SH-SY5Y (cell line): ENCODE results near the gene HSF4.

Experiments used
- GATA2 ChIP-seq: IDR thresholded peaks from 2 replicates; pipeline ENCODE4 v1.6.1; 2011; ENCODE audit warnings: mild to moderate bottlenecking, low read depth, low read length
- GATA3 ChIP-seq: IDR thresholded peaks from 2 replicates; pipeline ENCODE4 v1.6.1; 2011; ENCODE audit warnings: low read depth, mild to moderate bottlenecking, low read length, moderate library complexity

The HSF4 gene

DNA sequence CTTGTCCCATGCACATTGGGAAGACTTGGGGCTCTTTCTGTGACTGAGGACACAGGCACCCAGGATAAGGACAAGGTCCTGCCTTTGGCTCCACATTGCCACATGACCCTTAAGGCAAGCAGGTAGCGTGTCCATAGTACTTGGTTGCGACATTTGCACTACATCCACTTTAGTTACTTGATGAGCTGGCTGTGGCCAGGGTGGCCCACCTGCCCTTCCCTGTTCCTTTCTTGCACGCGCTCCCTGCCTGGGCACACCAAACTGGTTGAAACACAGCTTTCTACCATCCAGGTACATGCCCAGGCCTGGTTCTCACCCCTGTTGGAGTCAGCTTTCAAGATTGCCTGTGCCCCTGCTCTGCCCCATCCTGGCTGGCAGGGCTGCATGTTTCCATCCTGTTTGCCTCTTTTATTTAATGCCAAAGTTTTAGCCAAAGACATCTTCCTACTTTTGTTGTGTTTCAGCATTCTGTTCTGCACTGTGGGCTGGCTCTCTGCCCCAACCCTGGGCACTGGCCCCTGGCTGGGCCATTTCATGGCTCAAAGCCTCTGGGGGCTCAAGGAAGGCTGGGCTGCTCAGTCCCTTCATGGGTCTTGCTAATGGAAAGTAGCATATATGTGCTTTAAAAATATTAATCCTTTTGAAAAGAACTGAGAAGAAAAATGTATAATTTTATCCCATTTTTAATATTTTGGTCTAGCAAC, 17.0 kb upstream of the HSF4 start:
- TF ChIP-seq GATA2 (no peak), GATA3 (no peak)

DNA sequence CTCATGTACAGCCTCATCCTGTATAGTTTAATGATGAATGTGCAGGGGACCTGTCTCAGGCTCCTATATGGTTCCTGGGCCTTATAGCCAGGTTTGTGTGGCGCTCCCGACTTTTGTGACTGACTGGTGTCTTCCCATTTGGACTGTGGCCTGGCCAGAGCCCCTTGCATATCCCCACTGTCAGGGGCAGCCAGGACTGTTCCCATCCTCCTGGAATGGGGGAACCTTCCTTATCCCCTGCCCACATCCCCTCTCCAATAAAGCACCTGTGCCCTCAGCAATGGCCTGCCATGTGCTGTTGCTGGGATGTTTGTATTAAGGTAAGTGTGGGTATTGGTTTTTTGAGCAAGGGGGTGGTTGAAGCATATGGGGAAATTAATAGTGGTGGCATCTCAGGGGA, 16.3 kb upstream of the HSF4 start:
- TF ChIP-seq GATA2 (no peak), GATA3 (no peak)

DNA sequence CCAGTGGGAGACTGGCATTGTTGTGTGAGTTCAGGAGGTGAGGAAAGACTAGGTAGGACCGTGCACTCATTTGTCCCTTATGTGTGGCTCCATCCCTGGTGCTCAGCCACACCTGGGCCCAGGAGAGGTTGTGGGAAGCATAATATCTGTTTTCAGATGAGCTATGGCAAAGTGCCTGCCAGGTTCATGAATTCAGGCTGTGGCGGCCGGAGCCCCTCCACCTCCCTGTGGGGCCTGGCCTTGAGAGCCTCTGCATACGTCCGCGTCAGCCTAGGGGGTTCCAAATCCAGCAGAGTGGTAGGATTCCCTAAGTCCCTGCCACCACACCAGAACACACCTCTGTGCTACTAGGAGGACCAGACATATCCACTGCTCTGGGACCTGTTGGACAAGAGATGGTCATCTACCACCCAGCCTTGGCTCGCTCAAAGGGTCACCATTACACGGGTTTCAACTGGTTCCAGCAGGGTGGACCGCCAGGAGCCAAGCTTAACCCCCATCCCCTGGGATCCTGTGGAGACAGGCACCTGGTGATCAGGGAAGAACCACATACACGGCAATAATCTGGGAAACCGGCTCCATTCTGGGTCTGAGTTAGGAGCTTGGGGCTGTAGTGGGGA, 15.8 kb upstream of the HSF4 start:
- TF ChIP-seq GATA3 (no peak), GATA2 (no peak)

DNA sequence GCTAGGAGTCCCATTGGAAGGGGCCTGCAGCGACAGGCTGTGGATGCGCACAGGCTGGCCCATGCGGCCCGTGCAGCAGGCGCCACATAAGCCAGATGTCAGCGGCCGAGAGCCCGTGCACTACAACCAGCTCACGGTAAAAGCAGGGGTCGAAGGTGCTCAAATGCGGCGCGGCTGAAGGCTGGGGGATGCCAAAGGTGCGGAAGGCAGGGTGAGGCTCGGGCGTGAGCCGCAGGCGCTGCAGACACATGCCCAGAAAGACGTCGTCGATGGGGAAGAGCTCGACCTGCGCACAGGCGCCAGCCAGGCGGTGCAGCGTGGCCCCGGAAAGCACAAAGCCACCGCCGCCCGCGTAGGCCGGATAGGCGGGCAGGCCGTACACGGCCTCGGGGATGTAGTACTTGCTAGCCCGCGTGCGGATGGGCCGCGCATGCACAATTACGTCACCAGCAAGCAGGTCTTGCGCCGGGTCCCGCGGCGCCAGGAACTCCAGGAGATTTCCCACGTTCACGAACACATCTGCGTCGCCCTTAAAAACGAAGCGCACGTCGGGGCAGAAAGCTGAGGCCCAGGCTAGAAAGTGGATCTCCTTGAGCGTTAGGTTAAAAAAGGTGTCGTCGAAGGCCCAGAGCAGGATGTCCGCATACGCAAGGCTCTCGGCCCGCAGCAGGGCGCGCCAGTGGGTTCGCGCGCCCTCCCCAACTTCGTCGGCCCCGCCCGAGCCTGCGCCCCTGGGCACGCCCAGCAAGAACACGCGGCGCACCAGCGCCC, 15.1 kb upstream of the HSF4 start:
- TF ChIP-seq GATA3 (no peak), GATA2 (no peak)

DNA sequence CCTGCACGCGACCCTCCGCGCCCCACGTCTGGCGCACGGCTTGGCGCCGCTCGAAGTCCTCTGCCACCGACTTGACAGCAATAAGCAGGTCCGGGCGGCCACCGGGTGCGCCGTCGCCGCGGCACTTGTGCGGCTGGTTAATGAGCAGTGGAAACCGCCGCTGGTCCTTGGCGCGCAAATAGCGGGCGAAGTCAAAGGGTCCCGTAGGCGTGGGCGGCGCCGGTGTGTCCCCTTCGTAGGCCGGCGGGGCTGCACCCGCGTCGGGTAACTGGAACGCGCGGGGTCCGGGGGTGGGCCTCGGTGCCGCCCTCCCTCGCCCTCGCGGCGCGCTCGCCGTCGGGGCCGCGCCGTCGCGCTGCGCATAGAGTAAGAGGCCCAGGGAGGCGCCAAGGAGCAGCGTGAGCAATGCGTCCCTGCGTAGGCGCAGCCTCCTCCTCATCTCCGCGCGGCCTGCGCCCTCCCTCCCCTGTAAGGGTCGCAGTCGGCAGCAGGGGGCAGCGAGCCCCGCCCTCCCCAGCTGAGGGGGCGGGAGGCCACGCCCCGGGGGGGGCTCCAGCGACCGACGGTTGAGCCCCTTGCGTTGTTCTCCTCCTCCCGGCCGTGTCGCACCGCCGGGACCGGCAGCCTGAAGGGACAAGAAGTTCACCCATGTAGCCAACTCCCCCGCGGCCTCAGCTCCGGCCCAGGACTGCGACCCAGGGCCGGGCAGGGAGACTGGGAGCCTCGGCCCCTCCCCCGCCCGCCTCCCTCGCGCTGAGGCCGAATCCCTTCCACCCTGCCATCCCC, 14.3 kb upstream of the HSF4 start:
- TF ChIP-seq GATA2: no peak
- no peak for TF ChIP-seq GATA3

DNA sequence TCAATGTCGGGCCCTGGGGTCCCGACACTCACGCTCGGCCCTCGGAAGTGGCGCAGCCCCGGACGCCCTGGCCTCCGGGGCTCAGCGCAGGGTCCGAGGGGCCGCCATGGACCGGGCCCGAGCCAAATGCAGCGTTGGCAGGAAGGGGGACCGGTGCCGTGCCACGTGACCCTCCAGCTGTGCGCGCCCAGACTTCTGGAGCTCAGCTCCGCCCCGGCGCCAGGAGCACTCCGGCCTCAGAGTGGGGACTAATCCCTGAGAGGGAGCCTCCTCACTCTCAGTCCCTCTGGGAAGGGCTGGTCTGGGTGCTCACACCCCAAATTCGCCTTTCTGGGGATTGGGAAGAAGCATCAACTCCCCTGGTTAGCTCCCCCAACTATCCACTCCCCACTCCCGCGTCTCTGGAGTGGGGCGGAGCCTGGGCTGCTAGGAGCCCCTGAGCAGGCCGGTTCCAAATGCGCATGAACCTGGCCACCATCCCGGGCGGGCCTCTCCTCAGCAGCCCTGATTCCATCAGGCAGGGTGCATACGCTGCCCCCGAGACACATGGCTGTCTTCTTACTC, 13.6 kb upstream of the HSF4 start, which contains the start of gene B3GNT9:
Gene B3GNT9 (minus strand): TSS at position 166 of the 564 bp plus-strand sequence. CDS start 513 bp downstream, outside the sequence.
- TF ChIP-seq GATA3 (no peak), GATA2 (no peak)

DNA sequence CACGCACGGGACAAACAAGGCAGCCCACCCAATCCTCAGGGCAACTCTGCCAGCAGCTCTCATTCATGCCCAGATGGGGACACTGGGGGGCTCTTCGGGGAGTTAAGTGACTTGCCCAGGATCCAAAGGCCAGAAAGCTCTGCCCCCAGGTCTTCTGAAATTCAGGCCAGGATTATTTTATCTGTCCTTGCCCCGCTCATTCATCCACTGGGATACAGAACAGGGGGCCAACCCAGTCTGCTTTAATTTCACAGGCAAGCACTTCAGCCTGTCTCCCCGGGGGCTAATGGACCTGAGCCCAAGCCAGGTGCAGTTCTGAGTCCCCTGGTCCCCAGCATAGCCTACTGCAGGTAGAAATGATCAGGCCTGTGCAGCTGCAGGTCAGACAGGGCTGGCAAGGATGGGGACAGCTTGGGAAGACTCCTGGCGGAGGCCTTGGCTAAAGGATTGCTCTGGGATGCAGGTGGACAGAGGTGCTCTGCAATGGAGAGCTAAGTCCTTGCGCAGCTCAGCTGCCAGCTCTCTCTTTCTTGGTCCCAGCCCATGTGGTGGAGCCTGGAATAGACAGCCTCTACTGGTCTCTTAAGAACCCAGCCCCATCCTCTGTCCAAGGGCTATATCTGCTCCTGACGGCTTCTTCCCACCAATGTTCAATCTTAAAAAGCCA, 13.0 kb upstream of the HSF4 start:
- TF ChIP-seq GATA3 (no peak), GATA2 (no peak)

DNA sequence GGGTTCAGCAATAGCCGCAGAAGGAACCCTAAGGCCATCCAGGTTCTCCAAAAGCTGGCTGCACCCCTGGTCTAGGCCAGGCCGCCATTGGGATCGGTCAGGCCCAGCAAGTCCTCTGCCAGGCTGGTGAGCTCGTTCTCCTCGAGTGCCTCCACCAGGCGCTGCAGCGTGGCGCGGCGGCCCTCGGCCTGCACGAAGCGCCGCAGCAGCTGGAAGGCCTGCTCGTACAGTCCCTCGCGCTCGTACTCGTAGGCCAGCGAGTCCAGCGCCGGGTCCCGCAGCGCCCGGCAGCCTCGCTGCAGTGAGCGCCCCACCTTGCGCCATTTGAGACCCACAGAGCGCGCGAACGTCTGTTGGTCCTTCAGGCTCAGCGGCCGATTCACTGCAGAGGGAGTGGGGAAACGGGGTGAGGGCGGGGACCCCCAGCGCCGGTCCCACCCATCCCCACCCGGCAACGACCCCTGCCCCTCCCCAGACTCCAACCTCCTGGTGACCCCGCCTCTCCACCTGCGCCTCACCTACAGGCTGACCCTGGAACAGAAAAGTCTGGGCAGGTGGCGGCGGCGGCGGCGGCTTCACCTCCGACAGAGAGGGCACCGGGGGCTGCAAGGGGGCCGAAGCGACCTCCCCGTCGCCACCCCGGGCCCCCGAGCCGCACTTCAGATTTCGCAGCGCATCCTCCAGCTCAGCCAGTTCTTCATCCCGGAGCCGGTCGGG, 9.8 kb upstream of the HSF4 start:
- TF ChIP-seq GATA3 (no peak), GATA2 (no peak)

DNA sequence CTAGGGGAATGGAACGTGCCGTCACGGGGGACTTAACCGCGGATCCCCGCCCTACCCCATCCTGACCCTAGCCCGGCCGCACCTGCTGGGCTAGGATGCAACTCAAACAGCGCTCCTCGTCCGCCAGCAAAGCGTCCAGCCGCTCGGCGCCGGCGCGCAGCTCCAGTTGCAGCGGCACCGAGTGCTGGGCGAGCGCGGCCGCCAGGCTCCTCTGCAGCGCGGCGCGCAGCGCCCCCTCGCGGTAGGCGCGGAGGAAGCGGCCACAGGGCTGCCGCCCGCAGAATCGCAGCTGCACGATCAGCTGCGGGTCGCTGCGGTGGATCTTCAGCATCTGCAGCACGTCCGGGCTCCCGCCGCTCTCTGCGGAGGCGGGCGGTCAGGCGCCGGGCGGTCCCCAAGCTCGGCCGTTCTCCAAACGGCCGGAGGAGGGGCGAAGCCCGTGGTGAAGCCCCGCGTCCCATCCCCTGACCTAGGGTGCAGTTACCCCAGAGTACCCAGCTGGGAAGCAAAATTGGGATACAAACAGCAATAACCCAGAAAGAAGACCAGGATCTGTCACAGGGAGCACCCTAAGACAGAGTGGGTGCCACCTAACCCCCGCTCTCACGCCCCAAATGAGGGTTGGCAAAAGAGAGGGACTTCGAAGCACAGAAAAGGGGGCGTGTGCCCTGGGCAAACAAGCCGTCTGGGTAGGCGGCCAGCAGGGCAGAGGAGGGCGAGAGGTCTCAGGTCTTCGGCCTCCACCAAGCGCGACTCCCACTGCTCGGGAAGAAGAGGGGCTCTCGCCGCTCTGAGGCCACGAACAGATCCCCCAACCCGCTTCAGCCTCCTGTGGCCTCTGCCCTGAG, 9.0 kb upstream of the HSF4 start:
- TF ChIP-seq GATA3: no peak
- no peak for TF ChIP-seq GATA2

DNA sequence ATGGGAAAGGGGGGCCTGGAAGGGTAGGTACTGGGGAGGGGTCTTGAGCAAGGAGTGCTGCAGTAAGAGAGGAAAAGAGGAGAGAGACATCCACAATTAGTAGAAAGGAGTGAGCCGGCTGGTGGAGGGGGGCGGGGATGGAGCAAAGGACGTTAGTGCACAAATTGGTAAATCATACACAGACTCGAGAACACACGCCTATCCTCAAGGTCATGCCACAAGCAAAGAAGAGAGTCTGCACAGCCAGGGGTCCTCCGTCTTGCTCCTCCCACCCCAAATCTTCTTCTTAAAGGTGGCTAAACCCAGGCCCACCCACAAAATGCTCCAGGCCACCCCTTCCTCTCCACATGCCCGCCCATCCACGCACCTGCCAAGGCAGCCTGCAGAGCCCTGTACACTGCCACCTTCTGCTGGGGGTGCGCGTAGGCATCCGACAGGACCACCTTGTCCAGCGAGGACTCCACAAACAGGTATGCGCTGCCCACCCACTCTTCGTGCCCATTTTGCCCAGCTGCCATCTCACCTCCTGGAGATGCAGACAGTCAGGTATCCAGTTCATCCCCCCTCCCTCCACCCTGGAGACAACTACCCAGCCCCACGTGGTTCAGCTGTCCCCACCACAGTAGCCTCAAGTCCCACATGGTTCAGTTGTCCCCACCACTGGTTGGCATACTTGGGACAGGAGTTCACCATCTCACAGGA, 8.3 kb upstream of the HSF4 start:
- TF ChIP-seq GATA2 (no peak), GATA3 (no peak)

DNA sequence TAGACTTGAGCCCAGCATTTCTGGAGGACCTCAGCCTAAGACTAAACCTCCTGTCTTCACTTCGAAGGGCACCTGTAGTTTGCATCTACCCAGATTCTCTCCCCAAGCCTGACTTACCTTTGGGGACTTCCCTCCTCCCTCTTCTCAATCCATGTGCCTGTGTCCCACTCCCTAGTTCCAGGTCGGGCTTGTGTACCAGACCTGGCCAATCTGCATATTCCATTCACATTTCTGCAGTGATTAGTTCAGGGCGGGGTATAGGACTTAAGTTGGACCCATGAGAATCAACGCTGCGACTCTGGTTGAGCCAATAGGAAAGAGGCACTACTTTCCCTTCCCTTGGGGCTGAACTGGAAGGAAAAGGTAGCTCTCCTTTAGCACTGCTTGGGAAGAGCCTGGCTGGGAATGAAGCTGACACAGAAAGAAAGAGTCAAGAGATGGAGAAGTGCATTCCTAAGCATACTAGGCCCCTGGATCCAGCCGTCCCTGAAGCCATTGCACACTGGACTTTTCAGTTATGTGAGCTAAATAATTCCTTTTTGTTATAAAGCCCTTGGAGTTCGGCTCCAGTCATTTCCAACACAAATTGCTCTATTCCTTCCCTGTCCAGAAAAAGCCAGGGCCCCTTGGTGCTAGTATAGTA, 7.3 kb upstream of the HSF4 start:
- TF ChIP-seq GATA3: no peak
- TF ChIP-seq GATA2: no peak
